Femur (tissue), 1 donor: ENCODE results near the gene TELO2.

Experiments
- DNase-seq: peaks from one replicate; pipeline ENCODE4 v3.0.0-alpha.2; 2017

The TELO2 gene

DNA sequence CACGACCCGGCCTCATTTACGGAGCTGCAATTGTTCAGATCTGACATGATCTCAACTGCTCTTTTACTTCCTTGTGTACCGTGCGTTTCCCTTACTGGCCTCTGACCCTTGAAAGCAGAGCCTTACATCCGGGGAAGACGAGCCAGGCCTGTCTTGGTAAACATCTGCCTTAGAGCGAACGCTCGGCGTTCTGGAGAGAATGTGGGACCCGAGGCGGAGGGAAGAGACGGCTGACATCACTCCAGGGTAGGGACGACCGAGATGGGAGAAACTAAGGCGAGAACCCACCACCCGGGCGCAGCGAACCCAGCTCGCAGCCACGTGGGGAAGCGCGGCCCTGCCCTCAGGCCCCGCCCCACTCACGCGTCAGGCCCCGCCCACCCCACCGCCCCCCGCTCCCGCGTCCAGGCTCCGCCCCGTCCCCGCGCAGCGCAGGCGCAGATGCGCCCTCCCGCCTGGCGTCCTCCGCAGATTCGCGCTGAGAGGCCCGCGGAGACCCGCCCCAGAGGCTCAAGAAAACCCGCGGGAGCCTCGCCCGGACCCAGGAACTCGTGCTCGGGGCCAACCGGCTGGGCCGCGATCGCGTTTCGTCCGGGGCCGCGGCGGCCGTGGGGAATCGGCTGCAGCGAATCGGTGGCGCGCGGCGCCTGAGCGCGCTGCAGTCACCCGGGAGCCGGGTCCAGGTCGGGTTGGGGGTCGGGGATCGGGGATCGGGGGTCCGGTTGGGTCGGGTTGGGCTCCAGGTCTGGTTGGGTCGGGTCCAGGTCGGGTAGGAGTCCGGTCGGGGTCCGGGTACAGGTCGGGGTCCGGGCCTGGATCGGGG lies at the start of gene TELO2:
TSS of gene TELO2 (plus strand) at position 438 of the 823 bp plus-strand sequence. CDS start 922 bp downstream, outside the sequence.
- DNase-seq: peak; percentile 91

DNA sequence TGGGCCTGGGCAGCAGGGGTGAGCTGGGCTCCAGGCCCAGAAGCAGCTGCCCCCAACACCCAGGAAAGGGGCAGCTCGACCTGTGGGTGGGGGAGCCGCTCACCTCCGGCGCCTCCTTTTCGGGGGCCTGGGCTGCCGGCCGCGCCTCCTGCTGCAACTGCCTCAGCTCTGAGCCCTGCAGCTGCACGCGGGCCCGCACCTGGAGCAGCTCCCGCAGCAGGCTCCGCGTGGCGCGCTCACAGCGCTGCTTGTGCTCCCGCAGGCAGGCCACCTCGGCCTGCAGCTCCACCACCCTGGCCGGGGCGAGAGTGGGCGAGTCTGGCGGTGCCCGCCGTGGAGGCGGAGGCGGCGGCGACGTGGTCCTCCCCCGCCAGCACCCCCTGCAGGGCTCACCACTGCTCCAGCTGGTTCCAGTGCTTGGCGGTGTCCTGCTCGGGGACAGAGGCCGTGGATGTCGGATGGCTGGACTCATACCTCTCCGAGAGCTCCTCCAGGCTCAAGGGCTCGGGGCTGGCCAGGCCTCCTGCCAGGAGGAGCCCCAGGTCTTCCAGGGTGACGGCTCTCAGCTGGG lies 49.7 kb upstream of the TELO2 start:
- no peak for DNase-seq

- DNase-seq: no peak
These were observed 49.0 kb upstream of the TELO2 start, which contains the start of gene CCDC154 for GRCh38 chr16:1443980-1444729. CCDC154 (minus strand) TSS chr16:1444556; CDS start chr16:1444322, 234 bp downstream.

DNA sequence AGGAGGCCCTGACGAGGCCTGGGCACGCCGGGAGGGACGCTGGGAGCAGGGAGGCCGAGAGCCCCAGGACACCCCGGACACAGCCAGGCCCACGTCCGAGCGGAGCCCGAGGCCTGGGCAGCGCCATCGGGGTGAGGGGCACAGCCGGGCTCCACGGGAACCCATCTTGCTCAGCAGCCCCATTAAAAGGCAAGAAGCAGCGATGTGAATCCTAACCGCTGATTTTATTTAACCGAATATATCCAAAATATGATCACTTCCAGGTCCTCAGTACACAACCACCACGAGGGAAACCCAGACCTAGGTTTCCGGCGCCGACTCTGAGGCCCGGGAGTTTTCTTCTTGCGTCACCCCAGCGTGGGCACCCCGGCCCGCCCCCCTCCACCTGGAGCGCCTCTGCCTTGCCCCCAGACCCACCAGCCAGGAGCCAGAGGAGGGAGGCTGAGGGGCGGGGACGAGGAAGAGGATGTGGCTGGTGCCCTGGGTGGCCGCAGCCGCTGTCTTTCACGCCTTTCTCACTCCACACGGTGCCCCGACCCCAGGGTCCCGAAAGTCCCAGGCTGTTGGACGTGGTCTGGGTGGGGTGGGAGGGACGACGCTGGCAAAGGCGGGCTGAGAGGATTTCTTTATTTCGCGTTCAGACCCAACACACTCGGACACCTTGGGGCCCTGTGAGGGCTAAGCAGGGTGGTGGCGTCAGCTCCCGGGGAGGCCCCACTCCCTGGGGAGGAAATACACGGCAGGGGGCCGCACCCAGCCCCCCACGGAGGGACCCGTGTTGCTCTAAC lies 48.2 kb upstream of the TELO2 start:
- DNase-seq: no peak

DNA sequence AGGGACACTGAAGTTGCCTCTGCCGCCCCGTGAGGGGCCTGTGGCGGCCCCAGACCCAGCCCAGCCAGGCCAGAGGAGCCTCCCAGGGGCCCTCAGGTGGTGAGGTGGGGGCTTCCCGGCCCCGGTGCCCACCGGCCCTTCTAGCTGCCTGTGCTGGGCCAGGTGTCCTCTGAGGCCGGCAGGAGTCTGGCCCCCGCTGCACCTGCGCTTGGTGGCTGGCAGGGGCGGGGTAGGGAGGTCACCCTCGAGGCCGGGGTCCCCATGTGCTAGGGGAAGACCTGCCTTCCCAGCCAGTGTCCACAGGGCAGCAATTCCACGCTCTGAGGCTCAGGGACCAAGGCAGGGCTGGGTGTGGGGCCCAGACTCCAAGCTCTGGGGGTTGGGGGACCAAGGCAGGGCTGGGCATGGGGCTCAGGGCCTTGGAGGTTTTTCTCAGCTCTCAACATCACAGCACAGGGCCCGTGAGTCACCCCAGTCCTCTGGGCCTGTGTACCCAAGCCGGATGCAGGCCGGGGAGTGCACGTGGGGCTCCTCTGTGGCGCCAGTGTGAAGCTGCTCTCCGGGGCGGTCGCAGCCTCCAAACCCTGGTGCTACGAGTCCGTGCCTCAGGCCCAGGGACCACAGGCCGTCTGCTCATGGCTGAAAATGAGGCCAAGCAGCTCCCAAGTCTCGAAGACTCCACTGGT lies 47.5 kb upstream of the TELO2 start:
- DNase-seq: no peak

GRCh38 chr16:1446296-1447080 lies 46.7 kb upstream of the TELO2 start:
- no peak for DNase-seq

GRCh38 chr16:1447965-1448364 lies 45.2 kb upstream of the TELO2 start:
- DNase-seq: no peak

DNA sequence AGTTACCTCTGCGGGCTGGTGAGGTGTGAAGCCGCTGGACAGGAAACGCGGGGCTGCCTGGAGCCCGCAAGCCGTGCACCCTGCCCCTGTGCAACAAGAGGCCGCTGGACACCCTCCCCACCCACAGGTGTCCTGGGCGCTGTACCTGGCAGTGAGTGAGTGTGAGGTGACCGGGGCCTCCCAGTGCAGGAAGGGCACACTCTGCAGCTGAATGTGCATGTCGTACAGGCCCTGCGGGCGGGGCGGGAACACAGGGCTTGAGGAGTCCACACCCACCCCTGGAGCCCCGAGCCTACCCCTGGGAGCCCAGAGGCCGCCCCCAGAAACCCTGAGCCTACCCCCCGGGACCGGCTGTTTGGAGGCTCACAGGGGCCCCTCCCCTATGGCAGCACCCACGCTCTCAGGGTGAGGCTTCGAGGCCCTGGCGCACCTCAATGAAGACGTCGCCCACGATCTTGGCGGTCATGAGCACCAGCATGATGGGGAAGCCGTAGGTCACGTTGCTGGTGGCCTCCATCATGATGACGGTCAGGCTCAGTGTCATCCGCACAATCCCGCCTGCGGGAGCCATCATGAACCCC lies 44.5 kb upstream of the TELO2 start:
- DNase-seq: no peak

- no peak for DNase-seq
These were observed 43.9 kb upstream of the TELO2 start for GRCh38 chr16:1449201-1449788.

- DNase-seq: no peak
These were observed 42.9 kb upstream of the TELO2 start for GRCh38 chr16:1450218-1450617.

GRCh38 chr16:1450841-1451240 lies 42.3 kb upstream of the TELO2 start:
- DNase-seq: no peak

- DNase-seq: no peak
These were observed 41.3 kb upstream of the TELO2 start for GRCh38 chr16:1451702-1452392.

- DNase-seq: no peak
These were observed 40.6 kb upstream of the TELO2 start for GRCh38 chr16:1452530-1452929.

GRCh38 chr16:1453316-1453715 lies 39.8 kb upstream of the TELO2 start:
- no peak for DNase-seq

DNA sequence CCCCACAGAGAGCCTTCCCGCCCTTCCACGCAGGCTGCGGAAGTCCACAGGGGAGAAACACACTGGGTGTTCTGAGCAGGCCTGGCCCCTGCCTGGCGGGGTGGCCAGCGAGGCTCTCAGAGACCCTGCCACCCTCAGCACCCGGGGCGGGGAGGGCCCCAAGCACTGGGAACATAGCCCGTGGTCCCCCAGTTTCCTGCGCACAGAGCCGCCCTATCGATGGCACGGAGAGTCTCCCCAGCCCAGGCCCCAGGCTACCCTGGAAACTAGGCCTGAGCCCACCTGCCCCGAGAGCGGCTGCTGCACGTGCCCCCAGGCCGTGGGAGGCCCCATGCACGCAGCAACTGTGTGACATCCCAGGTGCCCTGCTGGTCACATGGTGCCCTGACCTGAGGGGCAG lies 38.6 kb upstream of the TELO2 start:
- no peak for DNase-seq

- no peak for DNase-seq
These were observed 37.7 kb upstream of the TELO2 start for GRCh38 chr16:1455190-1456171.

DNA sequence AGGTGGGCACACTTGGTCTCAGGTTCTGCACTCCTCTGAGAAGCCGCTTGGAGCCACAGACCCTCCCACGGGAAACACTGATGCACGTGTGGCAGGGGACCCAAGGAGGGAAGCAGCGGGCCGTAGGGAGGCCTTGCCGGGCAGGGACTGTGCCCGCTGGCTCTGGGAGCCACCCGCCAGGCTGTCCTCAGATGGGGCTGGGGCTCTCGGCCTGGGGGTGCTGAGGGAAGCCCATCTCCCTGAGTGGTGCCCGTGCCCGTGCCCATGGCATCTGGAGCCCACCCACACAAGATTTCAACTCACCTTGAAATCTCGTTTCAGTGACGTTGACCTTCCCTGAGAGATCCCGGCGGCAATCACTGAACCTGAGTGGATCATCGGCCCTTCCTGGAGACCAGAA lies 36.2 kb upstream of the TELO2 start:
- DNase-seq: no peak

GRCh38 chr16:1457489-1458245 lies 35.5 kb upstream of the TELO2 start:
- DNase-seq: no peak
